Fibroblast of upper back skin (primary cell): ENCODE data around the gene RCOR2.
A peak's percentile ranks its signal among the peaks of the same experiment; 100 is the strongest.
"Not testable (repeated sequence)": the region's sequence is repeated elsewhere in the genome, so short reads cannot be mapped to it uniquely, and the experiment has no call there.

Experiments
- DNase-seq: peaks from one replicate; pipeline ENCODE4 v3.0.0-alpha.2; 2013

Gene RCOR2

GRCh38 chr11:63916837-63917691, at the start of gene RCOR2:
Gene RCOR2 (minus strand): TSS chr11:63917164. CDS start chr11:63916456, 708 bp downstream.
- DNase-seq, result peak; percentile 86

- DNase-seq, result no peak
These were observed 49.5 kb upstream of the RCOR2 start for GRCh38 chr11:63966444-63966843.

- not testable (repeated sequence) for DNase-seq
These were observed 46.9 kb upstream of the RCOR2 start for GRCh38 chr11:63963895-63964294.

- DNase-seq, result peak; percentile 42
These were observed 44.8 kb upstream of the RCOR2 start for GRCh38 chr11:63961608-63962412.

- DNase-seq, result no peak
These were observed 41.0 kb upstream of the RCOR2 start for GRCh38 chr11:63958008-63958407.

GRCh38 chr11:63952570-63952969, 35.6 kb upstream of the RCOR2 start:
- DNase-seq, result no peak

GRCh38 chr11:63951779-63952536, 35.0 kb upstream of the RCOR2 start:
- no peak for DNase-seq

GRCh38 chr11:63945477-63946163, 28.7 kb upstream of the RCOR2 start:
- DNase-seq, result peak; percentile 77

- no peak for DNase-seq
These were observed 28.0 kb upstream of the RCOR2 start for GRCh38 chr11:63944987-63945386.

- no peak for DNase-seq
These were observed 25.8 kb upstream of the RCOR2 start for GRCh38 chr11:63942803-63943202.

GRCh38 chr11:63941901-63942300, 24.9 kb upstream of the RCOR2 start:
- no peak for DNase-seq

- no peak for DNase-seq
These were observed 23.8 kb upstream of the RCOR2 start for GRCh38 chr11:63940786-63941185.

- no peak for DNase-seq
These were observed 22.5 kb upstream of the RCOR2 start for GRCh38 chr11:63939397-63939891.

GRCh38 chr11:63938479-63939396, 21.8 kb upstream of the RCOR2 start, which contains the start of gene NAA40:
Gene NAA40 (plus strand): TSS chr11:63939002. CDS start chr11:63939097, 95 bp downstream.
- DNase-seq, result peak; percentile 93

- DNase-seq, result no peak
These were observed 20.9 kb upstream of the RCOR2 start for GRCh38 chr11:63937713-63938478.

- peak; percentile 27 for DNase-seq
These were observed 16.5 kb upstream of the RCOR2 start for GRCh38 chr11:63933459-63933858.

GRCh38 chr11:63931876-63932275, 14.9 kb upstream of the RCOR2 start:
- no peak for DNase-seq

- no peak for DNase-seq
These were observed 14.1 kb upstream of the RCOR2 start for GRCh38 chr11:63931045-63931444.

- no peak for DNase-seq
These were observed 12.7 kb upstream of the RCOR2 start for GRCh38 chr11:63929616-63930015.

- no peak for DNase-seq
These were observed 6.4 kb upstream of the RCOR2 start for GRCh38 chr11:63923319-63923718.
